BLaER1 treated with 17β-estradiol and CSF1 and Interleukin-3, amounts not matched to agents 10 nM and 100 nM (cell line): ENCODE measurements around the gene EFHD2.
A peak's percentile ranks its signal among the peaks of the same experiment; 100 is the strongest.

Experiments used
- H3K27ac ChIP-seq, 11 experiments: shearing (Covaris generic); formaldehyde crosslinking; 2 replicates each; pipeline ENCODE4 v1.8.1; 2022
- H3K27me3 ChIP-seq, 11 experiments: shearing (Covaris generic); formaldehyde crosslinking; 2 replicates each; pipeline ENCODE4 v1.8.1; 2022
- H3K36me3 ChIP-seq, 11 experiments: shearing (Covaris generic); formaldehyde crosslinking; 2 replicates each; pipeline ENCODE4 v1.8.1; 2022
- H3K4me1 ChIP-seq, 10 experiments: shearing (Covaris generic); formaldehyde crosslinking; 2 replicates each; pipeline ENCODE4 v1.8.1; 2022
- H3K4me2 ChIP-seq, 11 experiments: shearing (Covaris generic); formaldehyde crosslinking; 2 replicates each; pipeline ENCODE4 v1.8.1; 2022
- H3K4me3 ChIP-seq, 10 experiments: shearing (Covaris generic); formaldehyde crosslinking; 2 replicates each; pipeline ENCODE4 v1.8.1; 2022
- H3K9ac ChIP-seq, 11 experiments: shearing (Covaris generic); formaldehyde crosslinking; 2 replicates each; pipeline ENCODE4 v1.8.1; 2022
- H3K9me3 ChIP-seq, 11 experiments: shearing (Covaris generic); formaldehyde crosslinking; replicated peaks in 1 of 11; 2 replicates each; pipeline ENCODE4 v1.8.1; 2022
- H4K20me1 ChIP-seq, 11 experiments: shearing (Covaris generic); formaldehyde crosslinking; 2 replicates each; pipeline ENCODE4 v1.8.1; 2022
- Cebpa-rat ChIP-seq, 11 experiments: shearing (Covaris generic); IDR thresholded peaks; 2 replicates each; pipeline ENCODE4 v1.8.1; 2022

Gene EFHD2

DNA sequence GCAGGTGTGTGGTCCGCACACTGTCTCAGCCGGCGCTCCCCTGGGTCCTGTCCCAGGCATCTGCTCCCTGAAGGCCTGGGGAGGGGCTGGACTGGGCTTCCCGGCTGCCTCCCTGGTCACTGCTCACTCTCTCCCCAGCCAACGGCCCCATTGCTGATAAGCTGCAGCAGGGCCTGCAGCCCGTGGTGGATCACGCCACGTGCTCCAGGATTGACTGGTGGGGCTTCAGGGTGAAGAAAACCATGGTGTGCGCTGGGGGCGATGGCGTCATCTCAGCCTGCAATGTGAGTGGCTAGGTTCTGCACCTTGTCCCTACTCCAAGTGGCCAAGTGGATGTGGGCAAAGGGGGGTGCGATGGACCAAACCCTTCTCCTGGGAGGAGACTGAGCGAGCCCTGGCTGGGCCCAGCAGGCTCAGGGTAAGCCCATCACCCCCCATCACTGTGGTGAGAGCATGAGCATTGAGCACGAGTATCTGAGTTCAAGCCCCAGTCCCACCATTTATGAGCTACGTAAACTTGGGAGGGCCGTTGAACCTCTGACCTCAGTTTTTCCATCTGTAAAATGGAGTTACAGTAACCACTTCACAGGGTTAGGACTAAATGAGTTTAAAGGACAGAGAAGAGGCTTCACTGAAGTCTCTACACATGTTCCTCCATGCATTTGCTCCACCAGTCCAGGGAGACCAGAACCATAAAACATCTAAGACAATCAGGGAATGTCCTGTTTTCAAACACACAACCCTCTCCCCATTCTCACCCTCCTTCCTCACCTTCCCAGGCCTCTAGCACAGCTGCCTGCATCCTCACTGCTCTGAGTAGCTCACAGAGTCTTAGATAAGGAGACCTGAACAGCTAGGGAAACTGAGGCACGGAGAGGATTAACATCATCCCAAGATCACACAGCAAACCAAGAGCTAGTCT lies 35.0 kb downstream of the EFHD2 start:
- TF ChIP-seq Cebpa-rat (IDR thresholded peaks at IDR 0.05), result no peak
- Histone ChIP-seq H3K27ac (no peak overlapping the region), H3K9me3 (no peaks in the 10 kb centered on the region), H3K4me3 (no peak overlapping the region), H3K9ac (0 out of 22 replicates have a peak overlapping the region, but pooled peaks of 1 of the 11 experiments have one; percentile 4), H3K36me3 (no peaks in the 10 kb centered on the region), H4K20me1 (peaks cover 0 to 8% (median 0%) of the 10 kb centered on the region in 11 experiments; a peak in 2 of 22 replicates), H3K27me3 (no peaks in the 10 kb centered on the region), H3K4me1 (peaks cover 16 to 42% (median 33%) of the 10 kb centered on the region in 10 experiments), H3K4me2 (peak overlapping the region; percentile 66 to 91 (median 76))

DNA sequence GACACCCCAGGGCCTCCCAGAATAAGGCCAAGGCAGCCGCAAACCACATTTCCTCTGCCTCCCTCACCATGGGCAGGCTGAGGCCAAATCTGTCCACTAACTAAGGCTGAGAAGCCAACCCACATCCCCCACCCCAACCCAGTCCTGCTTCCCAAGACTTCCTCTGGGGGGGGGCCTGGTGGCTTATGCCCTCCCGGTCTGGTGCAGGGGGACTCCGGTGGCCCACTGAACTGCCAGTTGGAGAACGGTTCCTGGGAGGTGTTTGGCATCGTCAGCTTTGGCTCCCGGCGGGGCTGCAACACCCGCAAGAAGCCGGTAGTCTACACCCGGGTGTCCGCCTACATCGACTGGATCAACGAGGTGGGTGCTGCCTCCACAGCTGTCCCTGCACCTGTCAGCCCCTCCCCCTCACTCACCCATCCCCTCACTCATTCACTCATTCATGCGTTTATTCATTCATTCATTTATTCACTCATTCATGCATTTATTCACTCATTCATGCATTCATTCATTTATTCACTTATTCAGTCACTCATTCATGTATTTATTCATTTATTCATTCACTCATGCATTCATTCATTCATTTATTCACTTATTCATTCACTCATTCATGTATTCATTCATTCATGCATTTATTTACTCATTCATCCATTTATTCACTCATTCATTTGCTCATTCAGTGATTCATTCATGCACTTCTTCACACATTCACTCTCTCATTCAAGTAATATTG lies 35.9 kb downstream of the EFHD2 start:
- Histone ChIP-seq H3K4me1 (peaks cover 16 to 44% (median 33%) of the 10 kb centered on the region in 10 experiments), H3K9ac (no peak overlapping the region), H3K36me3 (no peaks in the 10 kb centered on the region), H3K4me3 (no peak overlapping the region), H3K4me2 (peak overlapping the region; percentile 66 to 91 (median 76)), H3K27me3 (no peaks in the 10 kb centered on the region), H3K9me3 (no peaks in the 10 kb centered on the region), H4K20me1 (peaks cover 0 to 8% (median 0%) of the 10 kb centered on the region in 11 experiments; a peak in 2 of 22 replicates), H3K27ac (no peak overlapping the region)
- TF ChIP-seq Cebpa-rat (IDR thresholded peaks at IDR 0.05), result no peak

DNA sequence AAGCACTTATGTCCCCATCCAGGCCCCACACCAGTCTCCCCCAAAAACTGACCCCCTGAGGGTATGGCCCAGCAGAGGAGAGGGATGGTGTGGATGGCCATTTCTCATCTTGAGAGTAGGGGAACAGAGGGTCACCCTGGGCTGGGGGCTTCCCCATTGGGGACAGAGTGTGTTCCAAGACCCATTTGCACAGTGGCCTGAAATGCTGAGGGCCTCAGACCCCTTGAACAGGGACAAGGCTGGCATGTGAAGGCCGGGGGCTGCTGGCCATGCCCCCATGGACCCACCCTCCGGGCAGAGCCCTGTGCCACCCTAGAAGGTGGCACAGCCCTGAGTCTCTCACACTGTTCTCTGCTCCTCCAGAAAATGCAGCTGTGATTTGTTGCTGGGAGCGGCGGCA lies 36.5 kb downstream of the EFHD2 start:
- H3K9ac ChIP-seq, result no peak overlapping the region

DNA sequence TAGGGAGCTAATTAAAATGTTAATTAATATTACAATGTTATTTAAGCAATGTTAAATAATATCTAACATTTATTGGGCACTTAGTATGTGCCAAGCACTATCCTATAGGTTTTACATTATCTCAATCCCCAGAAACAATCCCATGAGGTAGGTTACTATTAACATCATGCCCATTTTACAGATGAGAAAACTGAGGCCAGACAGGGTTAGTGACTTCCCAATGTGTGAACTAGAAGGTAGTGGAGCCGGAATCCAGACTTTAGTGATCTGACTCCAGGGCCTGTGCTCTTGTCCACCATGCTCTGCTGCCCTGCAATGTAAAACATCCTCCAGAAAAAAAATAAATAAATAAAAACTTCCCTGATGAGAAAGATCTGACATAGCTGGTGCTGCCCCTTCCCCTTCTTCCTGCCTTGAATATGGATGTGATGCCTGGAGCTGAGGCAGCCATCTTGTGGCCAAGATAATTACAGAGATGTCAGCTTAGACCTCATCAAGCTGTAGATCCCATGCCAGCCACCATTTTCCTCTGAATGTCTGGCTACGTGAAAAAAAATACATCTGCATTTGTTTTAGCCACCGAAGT lies 39.3 kb downstream of the EFHD2 start:
- H3K4me1 ChIP-seq, result peaks cover 16 to 35% (median 28%) of the 10 kb centered on the region in 10 experiments
- no peaks in the 10 kb centered on the region for H3K27me3 ChIP-seq
- peaks cover 0 to 8% (median 0%) of the 10 kb centered on the region in 11 experiments; a peak in 2 of 22 replicates for H4K20me1 ChIP-seq
- H3K27ac ChIP-seq, result peak overlapping the region in 1 of 11 experiments; percentile 10; a peak in 1 of 22 replicates
- H3K4me2 ChIP-seq, result peak overlapping the region in 2 of 11 experiments; percentile 3 to 48; a peak in 2 of 22 replicates
- H3K36me3 ChIP-seq, result no peaks in the 10 kb centered on the region
- no peak for TF ChIP-seq Cebpa-rat (IDR thresholded peaks at IDR 0.05)
- no peak overlapping the region for H3K9ac ChIP-seq
- H3K4me3 ChIP-seq, result no peak overlapping the region
- H3K9me3 ChIP-seq, result peaks cover 0 to 6% (median 0%) of the 10 kb centered on the region in 11 experiments; a peak in 1 of 22 replicates

More for the DNA sequence above, 36.5 kb downstream of the EFHD2 start:
- Histone ChIP-seq H3K36me3 (no peaks in the 10 kb centered on the region), H4K20me1 (peaks cover 0 to 8% (median 0%) of the 10 kb centered on the region in 11 experiments; a peak in 2 of 22 replicates), H3K27ac (no peak overlapping the region), H3K9me3 (no peaks in the 10 kb centered on the region), H3K4me1 (peaks cover 16 to 44% (median 33%) of the 10 kb centered on the region in 10 experiments), H3K4me3 (no peak overlapping the region), H3K4me2 (peak overlapping the region; percentile 10 to 91 (median 75); a peak in 15 of 22 replicates), H3K27me3 (no peaks in the 10 kb centered on the region)
- no peak for TF ChIP-seq Cebpa-rat (IDR thresholded peaks at IDR 0.05)

DNA sequence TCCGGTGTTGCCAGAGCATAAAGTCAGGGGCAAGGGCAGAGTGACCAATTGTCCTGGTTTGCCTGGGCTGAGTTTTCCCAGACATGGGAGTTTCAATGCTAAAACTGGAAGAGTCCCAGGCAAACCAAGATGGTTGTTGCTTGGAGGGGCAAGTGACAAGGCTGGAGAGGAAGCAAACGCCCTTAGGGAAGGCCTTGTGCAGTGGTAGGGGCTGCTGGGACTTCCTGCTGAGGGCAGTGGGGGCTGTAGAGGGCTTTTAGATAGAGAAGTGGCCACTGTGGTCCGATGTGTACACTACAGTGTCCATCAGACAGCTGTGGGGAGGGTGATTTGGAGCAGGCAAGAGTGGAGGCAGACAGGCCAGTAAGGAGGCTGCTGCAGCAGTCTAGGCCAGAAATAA lies 39.9 kb downstream of the EFHD2 start:
- H3K4me3 ChIP-seq, result no peak overlapping the region
- no peak for TF ChIP-seq Cebpa-rat (IDR thresholded peaks at IDR 0.05)
- H3K9me3 ChIP-seq, result peaks cover 0 to 6% (median 0%) of the 10 kb centered on the region in 11 experiments; a peak in 1 of 22 replicates
- peak overlapping the region in 4 of 11 experiments; percentile 3 to 48 (median 24); a peak in 2 of 22 replicates for H3K4me2 ChIP-seq
- no peaks in the 10 kb centered on the region for H3K27me3 ChIP-seq
- peaks cover 0 to 8% (median 0%) of the 10 kb centered on the region in 11 experiments; a peak in 2 of 22 replicates for H4K20me1 ChIP-seq
- H3K27ac ChIP-seq, result peak overlapping the region in 1 of 11 experiments; percentile 10; a peak in 1 of 22 replicates
- no peaks in the 10 kb centered on the region for H3K36me3 ChIP-seq
- peaks cover 12 to 29% (median 22%) of the 10 kb centered on the region in 10 experiments for H3K4me1 ChIP-seq
- no peak overlapping the region for H3K9ac ChIP-seq

DNA sequence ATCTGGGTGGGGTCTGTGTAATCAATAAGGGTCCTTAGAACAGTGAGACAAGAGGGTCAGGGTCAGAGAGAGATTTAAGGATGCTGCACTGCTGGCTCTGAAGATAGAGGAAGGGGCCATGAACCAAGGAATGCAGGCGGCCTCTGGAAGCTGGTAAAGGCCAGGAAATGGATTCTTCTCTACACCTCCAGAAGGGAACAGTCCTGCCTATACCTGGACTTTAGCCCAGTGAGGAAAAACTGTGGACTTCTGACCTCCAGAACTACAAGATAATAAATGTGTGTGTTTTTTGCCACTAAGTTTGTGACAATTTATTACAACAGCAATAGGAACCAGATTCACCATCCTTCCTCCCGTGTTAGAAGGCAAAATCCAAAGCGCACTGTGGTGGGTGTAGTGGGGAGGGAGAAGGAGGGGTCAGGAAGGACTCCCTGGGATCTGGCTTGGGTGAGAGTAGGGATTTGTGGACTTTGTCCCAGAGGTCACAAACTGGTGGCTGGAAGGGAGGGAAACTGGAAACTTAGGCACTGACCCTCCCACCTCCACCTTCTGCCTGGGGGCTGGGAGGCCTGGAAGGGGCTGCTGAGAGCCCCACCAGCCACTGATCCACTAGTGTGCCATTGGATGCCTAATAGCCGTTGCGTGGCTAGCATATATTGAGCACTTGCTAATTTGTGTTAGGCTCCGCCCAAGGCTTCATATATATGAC lies 41.5 kb downstream of the EFHD2 start:
- H3K27me3 ChIP-seq, result no peaks in the 10 kb centered on the region
- H3K9ac ChIP-seq, result no peak overlapping the region
- TF ChIP-seq Cebpa-rat (IDR thresholded peaks at IDR 0.05), result no peak
- no peak overlapping the region for H3K4me2 ChIP-seq
- H3K9me3 ChIP-seq, result peaks cover 0 to 6% (median 0%) of the 10 kb centered on the region in 11 experiments; a peak in 1 of 22 replicates
- H3K4me1 ChIP-seq, result peaks cover 0 to 13% (median 9%) of the 10 kb centered on the region in 10 experiments; a peak in 18 of 20 replicates
- no peak overlapping the region for H3K4me3 ChIP-seq
- no peaks in the 10 kb centered on the region for H3K36me3 ChIP-seq
- no peak overlapping the region for H3K27ac ChIP-seq
- H4K20me1 ChIP-seq, result peaks cover 0 to 8% (median 0%) of the 10 kb centered on the region in 11 experiments; a peak in 1 of 22 replicates

DNA sequence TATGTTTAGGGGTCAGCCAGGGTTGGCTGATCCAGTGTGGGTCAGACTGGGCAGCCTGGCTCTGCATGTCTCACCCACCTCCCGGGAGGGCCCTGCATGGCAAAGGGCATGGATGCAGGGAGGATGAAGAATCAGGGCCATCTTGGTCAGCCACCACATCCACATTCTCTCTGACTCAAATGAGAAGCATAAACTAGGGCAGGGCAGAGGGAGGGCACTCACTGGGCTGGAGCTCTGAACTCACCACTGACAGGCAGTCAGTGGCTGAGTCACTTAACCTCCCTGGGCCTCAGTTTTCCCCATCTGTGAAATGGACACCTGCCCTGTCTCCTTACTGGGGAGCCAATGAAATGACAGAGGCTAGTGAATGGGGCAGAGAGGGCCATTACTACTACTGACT lies 42.5 kb downstream of the EFHD2 start:
- no peak overlapping the region for H3K4me2 ChIP-seq
- H3K9me3 ChIP-seq, result peaks cover 0 to 6% (median 0%) of the 10 kb centered on the region in 11 experiments; a peak in 1 of 22 replicates
- H3K9ac ChIP-seq, result no peak overlapping the region
- no peaks in the 10 kb centered on the region for H4K20me1 ChIP-seq
- H3K27ac ChIP-seq, result no peak overlapping the region
- TF ChIP-seq Cebpa-rat (IDR thresholded peaks at IDR 0.05), result no peak
- H3K27me3 ChIP-seq, result no peaks in the 10 kb centered on the region
- peaks cover 0 to 8% (median 2%) of the 10 kb centered on the region in 10 experiments; a peak in 6 of 20 replicates for H3K4me1 ChIP-seq
- H3K4me3 ChIP-seq, result no peak overlapping the region
- H3K36me3 ChIP-seq, result no peaks in the 10 kb centered on the region
